Ovary (tissue), 3 donors: ENCODE results near the gene STOML2.
A peak's percentile ranks its signal among the peaks of the same experiment; 100 is the strongest.

Source experiments
- CTCF ChIP-seq, 3 donors: fragments of 450-650 bp in 2 of 3; fragments of 200-600 bp in 1 of 3; IDR thresholded peaks; one replicate each; pipeline versions ENCODE4 v1.5.1 to v1.8.0; 2016 to 2022; ENCODE audit warnings: antibody characterized with exemption in 3 of 3, mild to moderate bottlenecking in 1 of 3
- EP300 ChIP-seq: sonication (generic); formaldehyde crosslinking; IDR thresholded peaks from one replicate; pipeline ENCODE4 v1.6.1; 2017; ENCODE audit warnings: antibody characterized with exemption
- POLR2A ChIP-seq: fragments of 450-650 bp; IDR thresholded peaks from one replicate; pipeline ENCODE4 v1.6.1; 2017; ENCODE audit warnings: antibody characterized with exemption, mild to moderate bottlenecking, moderate library complexity
- donor health status: DM: no; HTN: no; CAD: no.

- TF ChIP-seq CTCF (IDR thresholded peaks at IDR 0.05) (no peak), POLR2A (peak; percentile 92), EP300 (no peak)
Measured at GRCh38 chr9:35072461-35073278, 30.3 kb downstream of the STOML2 start, which contains the start of gene VCP.
